ENCODE results near the gene RTN3. TPM values are rescaled to one million over a fixed set of nuclear protein-coding genes. Genes with fewer than 3 reads are reported as not detected.

RTN3 gene
- total and polyA plus RNA-seq, 9 of the 15 experiments (the other 6 are each of a cell fraction or from before 2014, with no cell fraction given) = 41.6 to 169 (median 93.5) TPM

- no peak for TF ChIP-seq NCOA4 (IDR thresholded peaks at IDR 0.05; ENCODE audit: partially characterized antibody)
- no peak for TF ChIP-seq MECOM (CRISPR knock-in tag; IDR thresholded peaks at IDR 0.05)
- TF ChIP-seq ZC3H8 (IDR thresholded peaks at IDR 0.05) = no peak
- ChIA-PET POLR2A (interaction anchor here (0.6 to 1.6 kb wide), 4 partner anchors 11 to 908 kb away, joined by 3 to 5 read pairs (median 3); no protein-coding TSS in a partner anchor), CTCF (ENCODE audit: low intra/inter-chr PET ratio) (no interaction called here)
- in situ Hi-C loops (cut with MboI) (no loop called here), intact Hi-C loops (cut with micrococcal nuclease) (no loop called here)
- peaks cover 65% of the 10 kb centered on the region for H3K79me2 ChIP-seq (ENCODE audit: control insufficient read depth, insufficient read depth, low read length)
- no peaks in the 10 kb centered on the region for H3K9me3 ChIP-seq (replicated peaks; ENCODE audit: control insufficient read depth, insufficient read depth, low read depth, low read length)
- no peak overlapping the region for H3K4me3 ChIP-seq
- H2AFZ ChIP-seq (ENCODE audit: low read depth, low read length) = no peak overlapping the region
- FAIRE-seq (no peak), ATAC-seq (no peak), DNase-seq (ENCODE audit: extremely low read depth in 1 of 4, low spot score in 3 of 4) (no peak)
- peaks cover 3 to 10% of the 10 kb centered on the region in 2 experiments; a peak in 2 of 5 replicates for H3K4me1 ChIP-seq (replicated peaks in 1 of 2; ENCODE audit: control insufficient read depth in 2 of 2, insufficient read depth in 2 of 2, low read length in 2 of 2)
- no peaks in the 10 kb centered on the region for H3K9me1 ChIP-seq (ENCODE audit: control insufficient read depth, insufficient read depth, low read length)
- H3K4me2 ChIP-seq (ENCODE audit: insufficient read depth, low read length) = no peak overlapping the region
- no peaks in the 10 kb centered on the region for H3K27me3 ChIP-seq (ENCODE audit: control insufficient read depth in 2 of 2, insufficient read depth in 2 of 2, low read length in 2 of 2)
- peaks cover 10% of the 10 kb centered on the region for H4K20me1 ChIP-seq (replicated peaks; ENCODE audit: control insufficient read depth, insufficient read depth, low read length)
- no TSS peak for BruUV-seq (replicated peaks)
- peaks cover 11% of the 10 kb centered on the region; the same call in 2 of the 3 replicates for H3K36me3 ChIP-seq (ENCODE audit: control insufficient read depth, insufficient read depth, low read length)
- WGBS (ENCODE audit: insufficient coverage, low coverage, missing lambda C conversion rate) = 77% methylated on average over 2 of the region's 2 CpGs
- no peak overlapping the region for H3K9ac ChIP-seq (ENCODE audit: insufficient read depth in 1 of 2, low read depth in 2 of 2, low read length in 2 of 2)
- H3K27ac ChIP-seq (ENCODE audit: extremely low read depth, low read depth, low read length) = no peak overlapping the region
Observed at GRCh38 chr11:63713766-63714165, 32.5 kb downstream of the RTN3 start.

- H3K4me2 ChIP-seq (ENCODE audit: insufficient read depth, low read length) = no peak overlapping the region
- in situ Hi-C loops (cut with MboI) (no loop called here), intact Hi-C loops (cut with micrococcal nuclease) (no loop called here)
- no peak overlapping the region for H3K9ac ChIP-seq (ENCODE audit: insufficient read depth in 1 of 2, low read depth in 2 of 2, low read length in 2 of 2)
- peaks cover 21% of the 10 kb centered on the region; the same call in 2 of the 3 replicates for H3K36me3 ChIP-seq (ENCODE audit: control insufficient read depth, insufficient read depth, low read length)
- no peaks in the 10 kb centered on the region for H3K27me3 ChIP-seq (ENCODE audit: control insufficient read depth in 2 of 2, insufficient read depth in 2 of 2, low read length in 2 of 2)
- FAIRE-seq (no peak), DNase-seq (ENCODE audit: extremely low read depth in 1 of 4, low spot score in 3 of 4) (no peak), ATAC-seq (no peak)
- no peaks in the 10 kb centered on the region for H3K9me3 ChIP-seq (replicated peaks; ENCODE audit: control insufficient read depth, insufficient read depth, low read depth, low read length)
- ChIA-PET CTCF (ENCODE audit: low intra/inter-chr PET ratio) (no interaction called here), POLR2A (interaction anchor here (0.7 to 2.1 kb wide), 5 partner anchors 9 to 26 kb away, joined by 3 to 5 read pairs (median 3); no protein-coding TSS in a partner anchor)
- no peak overlapping the region for H2AFZ ChIP-seq (ENCODE audit: low read depth, low read length)
- H4K20me1 ChIP-seq (replicated peaks; ENCODE audit: control insufficient read depth, insufficient read depth, low read length) = peaks cover 13% of the 10 kb centered on the region; the same call in 1 of the 2 replicates
- H3K9me1 ChIP-seq (ENCODE audit: control insufficient read depth, insufficient read depth, low read length) = no peaks in the 10 kb centered on the region
- peaks cover under 1 to 6% of the 10 kb centered on the region in 2 experiments; a peak in 2 of 5 replicates for H3K4me1 ChIP-seq (replicated peaks in 1 of 2; ENCODE audit: control insufficient read depth in 2 of 2, insufficient read depth in 2 of 2, low read length in 2 of 2)
- BruUV-seq (replicated peaks) = no TSS peak
- H3K4me3 ChIP-seq = no peak overlapping the region
- H3K27ac ChIP-seq (ENCODE audit: extremely low read depth, low read depth, low read length) = no peak overlapping the region
- H3K79me2 ChIP-seq (ENCODE audit: control insufficient read depth, insufficient read depth, low read length) = peaks cover 59% of the 10 kb centered on the region
- TF ChIP-seq ZNF655 (CRISPR knock-in tag; IDR thresholded peaks at IDR 0.05) (no peak), POLR3G (IDR thresholded peaks at IDR 0.05; ENCODE audit: extremely low read depth, insufficient read length, insufficient replicate concordance) (no peak), CXXC5 (CRISPR knock-in tag; IDR thresholded peaks at IDR 0.05) (no peak), BACH1 (tag; IDR thresholded peaks at IDR 0.05) (no peak), THAP12 (CRISPR knock-in tag; IDR thresholded peaks at IDR 0.05) (no peak), NCOA1 (IDR thresholded peaks at IDR 0.05; ENCODE audit: low read depth) (no peak), ZNF644 (tag; IDR thresholded peaks at IDR 0.05; ENCODE audit: low read depth) (no peak), STAT5A (IDR thresholded peaks at IDR 0.05; ENCODE audit: borderline replicate concordance, low read length) (no peak), ZNF431 (CRISPR knock-in tag; IDR thresholded peaks at IDR 0.05) (no peak), ELF2 (CRISPR knock-in tag; IDR thresholded peaks at IDR 0.05) (no peak), ZNF79 (CRISPR knock-in tag; IDR thresholded peaks at IDR 0.05; ENCODE audit: low read depth) (no peak), ATF1 (CRISPR knock-in tag; IDR thresholded peaks at IDR 0.05) (no peak), ATF1 (tag; IDR thresholded peaks at IDR 0.05) (no peak)
Observed at GRCh38 chr11:63716046-63716445, 34.7 kb downstream of the RTN3 start.

Measured in K562 (cell line).